Mucosa of descending colon (tissue), 3 donors: Measurements from ENCODE around the gene APOBEC3H. TPM values are rescaled to one million over a fixed set of nuclear protein-coding genes. Genes with fewer than 3 reads are reported as not detected.

Experiments used
- ATAC-seq: fragments of 200-7000 bp; cut with Tn5 transposase; one replicate; pipeline ENCODE4 v1.9.1; 2020; ENCODE audit warnings: mild to moderate bottlenecking, moderate library complexity
- DNase-seq, 3 donors: peaks; one replicate each; pipeline ENCODE4 v3.0.0-alpha.2; 2020
- H3K36me3 ChIP-seq: fragments of 200-600 bp; one replicate; pipeline ENCODE4 v1.8.0; 2021; ENCODE audit warnings: low read depth, mild to moderate bottlenecking
- H3K4me1 ChIP-seq: fragments of 200-600 bp; one replicate; pipeline ENCODE4 v1.8.0; 2021; ENCODE audit warnings: low read depth, mild to moderate bottlenecking
- H3K4me3 ChIP-seq: fragments of 200-600 bp; one replicate; pipeline ENCODE4 v1.8.0; 2021; ENCODE audit warnings: mild to moderate bottlenecking
- H3K9me3 ChIP-seq: fragments of 200-600 bp; one replicate; pipeline ENCODE4 v1.8.0; 2021; ENCODE audit warnings: mild to moderate bottlenecking
- intact Hi-C, 2 donors: fragments of 100-400 bp; cut with DNase I in 1 of 2; cut with micrococcal nuclease in 1 of 2; formaldehyde crosslinking; loops; one replicate each; pipeline versions ENCODE4 v1.11.0 to v1.11.1; 2022; cut with DNase I, micrococcal nuclease
- total RNA-seq, 3 donors: library from RNA; stranded (reverse); fragmentation: NEBNext Ultra II Directional in 2 of 3; extraction: Animal tissue kit (Norgen Biotek cat#: 25700) in 2 of 3; gene quantifications; one replicate each; pipeline versions ENCODE4 v1.2.1 to v1.2.4, GENCODE V29; 2021 to 2023
- TF ChIP-seq, protein P1 (sequence below): fragments of 200-600 bp; IDR thresholded peaks from one replicate; pipeline ENCODE4 v1.8.0; 2022; ENCODE audit warnings: antibody characterized with exemption, mild to moderate bottlenecking
- donor health status: DM: no; HTN: no; CAD: no; lungs with moderate emphysema.
- donor health status: DM: no; HTN: no; CAD: no.
- donor health status: DM: no; HTN: yes; CAD: no.

The APOBEC3H gene
- total RNA-seq, 3 donors from 2014 or later: 0.51 TPM; not detected in 2

DNA sequence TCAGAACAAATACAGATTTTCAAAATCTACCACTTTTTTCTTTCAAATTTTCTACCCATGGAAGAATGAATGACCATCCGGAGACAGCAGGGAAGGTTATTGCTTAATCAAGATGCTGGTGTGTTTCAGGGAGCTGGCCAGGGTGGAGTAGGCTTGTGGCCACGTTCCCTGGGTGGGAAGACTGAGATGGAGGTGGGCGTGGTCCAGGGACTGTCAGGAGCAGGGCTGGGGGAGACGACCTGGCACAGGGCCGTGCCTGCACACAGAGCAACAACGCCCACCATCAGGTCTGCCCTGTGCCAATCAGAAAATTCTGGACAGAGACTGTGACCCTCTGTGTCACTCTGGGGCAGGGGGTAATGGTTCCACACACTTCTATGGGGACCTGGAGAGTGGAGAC, 7.1 kb upstream of the APOBEC3H start:
- intact Hi-C loops: no loop called here
- TF ChIP-seq, protein P1, sequence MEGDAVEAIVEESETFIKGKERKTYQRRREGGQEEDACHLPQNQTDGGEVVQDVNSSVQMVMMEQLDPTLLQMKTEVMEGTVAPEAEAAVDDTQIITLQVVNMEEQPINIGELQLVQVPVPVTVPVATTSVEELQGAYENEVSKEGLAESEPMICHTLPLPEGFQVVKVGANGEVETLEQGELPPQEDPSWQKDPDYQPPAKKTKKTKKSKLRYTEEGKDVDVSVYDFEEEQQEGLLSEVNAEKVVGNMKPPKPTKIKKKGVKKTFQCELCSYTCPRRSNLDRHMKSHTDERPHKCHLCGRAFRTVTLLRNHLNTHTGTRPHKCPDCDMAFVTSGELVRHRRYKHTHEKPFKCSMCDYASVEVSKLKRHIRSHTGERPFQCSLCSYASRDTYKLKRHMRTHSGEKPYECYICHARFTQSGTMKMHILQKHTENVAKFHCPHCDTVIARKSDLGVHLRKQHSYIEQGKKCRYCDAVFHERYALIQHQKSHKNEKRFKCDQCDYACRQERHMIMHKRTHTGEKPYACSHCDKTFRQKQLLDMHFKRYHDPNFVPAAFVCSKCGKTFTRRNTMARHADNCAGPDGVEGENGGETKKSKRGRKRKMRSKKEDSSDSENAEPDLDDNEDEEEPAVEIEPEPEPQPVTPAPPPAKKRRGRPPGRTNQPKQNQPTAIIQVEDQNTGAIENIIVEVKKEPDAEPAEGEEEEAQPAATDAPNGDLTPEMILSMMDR: no peak
- no peaks in the 10 kb centered on the region for H3K36me3 ChIP-seq
- ATAC-seq: no peak
- DNase-seq: no peak
- no peak overlapping the region for H3K4me3 ChIP-seq
- H3K4me1 ChIP-seq: no peaks in the 10 kb centered on the region
- no peaks in the 10 kb centered on the region for H3K9me3 ChIP-seq

DNA sequence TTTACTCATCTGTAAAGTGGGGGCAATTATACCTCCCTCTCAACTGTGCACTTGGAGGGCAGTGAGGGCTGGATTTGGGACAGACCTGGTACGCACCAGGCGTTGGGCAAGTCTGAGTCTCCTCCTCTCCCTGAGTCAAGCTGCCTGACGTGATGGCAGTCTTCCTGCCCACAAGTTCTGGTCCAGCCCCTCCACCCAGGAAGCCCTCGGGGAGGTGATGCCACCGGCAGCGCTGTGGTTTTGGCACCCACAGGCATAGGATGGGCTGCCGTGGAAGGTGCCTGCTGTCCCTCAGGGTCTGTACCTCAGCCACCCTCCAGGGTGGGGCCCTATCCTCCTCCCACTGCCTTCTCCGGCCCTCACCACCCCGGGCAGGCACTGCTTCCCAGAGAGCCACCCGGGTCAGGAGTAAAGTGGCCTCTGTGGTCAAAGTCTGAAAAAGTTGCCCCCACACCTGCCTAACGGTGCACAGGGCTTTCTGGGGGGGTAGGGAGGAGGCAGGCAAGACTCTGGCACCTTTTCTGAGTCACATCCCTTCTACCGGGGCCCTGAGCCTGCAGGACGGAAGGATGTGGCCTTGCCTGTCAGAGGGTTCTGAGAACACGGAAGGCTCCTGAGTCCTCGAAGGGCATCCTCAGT, 6.5 kb upstream of the APOBEC3H start:
- DNase-seq: peak; percentile 33 to 87 (median 68)
- intact Hi-C loops: no loop called here

DNA sequence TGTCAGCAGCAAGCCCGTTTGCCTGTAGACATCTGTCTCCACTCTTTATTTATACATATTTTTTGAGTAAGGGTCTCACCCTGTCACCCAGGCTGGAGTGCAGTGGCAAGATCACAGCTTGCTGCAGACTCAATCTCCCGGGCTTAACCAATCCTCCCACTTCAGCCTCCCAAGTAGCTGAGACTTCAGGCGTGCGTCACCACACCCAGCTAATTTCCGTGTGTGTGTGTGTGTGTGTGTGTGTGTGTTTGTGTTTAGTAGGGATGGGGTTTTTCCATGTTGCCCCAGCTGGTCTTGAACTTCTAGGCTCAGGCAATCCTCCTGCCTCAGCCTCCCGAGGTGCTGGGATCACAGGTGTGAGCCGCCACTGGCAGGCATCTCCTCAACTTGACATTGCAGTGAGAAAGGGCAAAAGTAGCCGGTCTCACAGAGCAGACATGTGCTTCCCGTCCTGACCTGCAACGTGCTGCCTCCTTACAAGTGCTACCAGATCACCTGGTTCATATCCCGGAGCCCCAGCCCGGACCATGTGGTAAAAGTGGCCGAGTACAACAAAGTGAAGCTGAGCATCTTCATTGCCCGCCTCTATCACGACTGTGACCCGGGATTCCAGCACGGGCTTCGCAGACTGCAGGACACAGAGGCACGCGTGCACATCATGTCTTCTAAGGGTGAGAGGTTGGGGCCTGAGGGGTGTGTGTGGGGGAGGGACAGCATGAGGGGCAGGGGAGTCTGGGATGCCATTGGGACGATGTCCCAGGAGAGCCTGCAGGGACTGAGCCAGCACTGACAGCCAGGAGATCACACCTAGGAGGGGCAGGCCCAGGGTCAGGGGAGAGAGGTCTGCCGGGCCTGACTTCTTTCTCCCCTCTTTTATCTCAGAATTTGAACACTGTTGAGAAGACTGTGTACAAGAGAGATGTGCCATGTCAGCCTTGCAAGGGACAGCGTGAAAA, 5.6 kb upstream of the APOBEC3H start:
- TF ChIP-seq, protein P1: no peak
- intact Hi-C loops: no loop called here
- DNase-seq (peak in 1 of 3 donors; percentile 21), ATAC-seq (no peak)
- H3K4me3 ChIP-seq: no peak overlapping the region
- no peaks in the 10 kb centered on the region for H3K4me1 ChIP-seq
- H3K36me3 ChIP-seq: no peaks in the 10 kb centered on the region
- H3K9me3 ChIP-seq: no peaks in the 10 kb centered on the region

More for the DNA sequence above, 6.5 kb upstream of the APOBEC3H start:
- ATAC-seq: peak; percentile 77
- H3K4me3 ChIP-seq: no peak overlapping the region
- TF ChIP-seq, protein P1: no peak
- H3K4me1 ChIP-seq: no peaks in the 10 kb centered on the region
- H3K36me3 ChIP-seq: no peaks in the 10 kb centered on the region
- H3K9me3 ChIP-seq: no peaks in the 10 kb centered on the region

DNA sequence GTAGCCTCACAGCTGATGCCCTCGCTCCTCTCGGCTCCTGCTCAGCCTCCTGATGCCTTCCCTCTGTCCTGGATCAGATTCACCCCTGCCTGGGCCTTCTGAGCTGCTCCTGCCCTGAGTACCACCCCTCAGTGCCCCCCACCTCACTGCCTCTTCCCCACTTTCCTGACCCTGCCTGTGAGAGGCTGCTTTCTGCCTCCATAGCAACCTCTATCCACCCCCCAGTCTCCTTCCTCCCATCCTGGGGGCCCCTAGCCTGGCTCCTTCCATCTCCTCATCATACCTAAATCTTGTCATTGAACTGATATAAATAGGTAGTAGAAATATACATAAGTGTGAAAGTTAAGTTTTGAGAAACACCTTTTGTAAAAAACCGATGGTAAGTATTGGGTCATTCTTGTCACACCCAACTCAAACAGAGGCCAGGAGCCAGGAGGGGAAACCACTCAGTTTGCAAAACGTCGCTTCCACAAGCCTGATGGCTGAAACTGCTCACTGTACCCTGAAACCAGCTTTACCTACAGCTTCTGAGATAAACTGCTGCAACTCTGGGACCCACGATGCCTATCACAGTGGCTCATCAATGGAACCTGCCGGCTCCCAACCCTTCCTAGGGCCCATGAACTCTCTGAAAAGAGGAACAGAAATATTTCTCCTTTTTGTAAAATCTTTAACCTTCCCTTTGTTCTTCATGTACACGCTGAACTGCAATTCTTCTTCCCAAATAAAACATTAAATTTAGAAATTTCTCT, 4.8 kb upstream of the APOBEC3H start:
- peak in 1 of 3 donors; percentile 15 for DNase-seq
- no peak for ATAC-seq
- Histone ChIP-seq H3K4me3 (no peak overlapping the region), H3K36me3 (no peaks in the 10 kb centered on the region), H3K4me1 (no peaks in the 10 kb centered on the region), H3K9me3 (no peaks in the 10 kb centered on the region)
- intact Hi-C loops: no loop called here
- TF ChIP-seq, protein P1: no peak

DNA sequence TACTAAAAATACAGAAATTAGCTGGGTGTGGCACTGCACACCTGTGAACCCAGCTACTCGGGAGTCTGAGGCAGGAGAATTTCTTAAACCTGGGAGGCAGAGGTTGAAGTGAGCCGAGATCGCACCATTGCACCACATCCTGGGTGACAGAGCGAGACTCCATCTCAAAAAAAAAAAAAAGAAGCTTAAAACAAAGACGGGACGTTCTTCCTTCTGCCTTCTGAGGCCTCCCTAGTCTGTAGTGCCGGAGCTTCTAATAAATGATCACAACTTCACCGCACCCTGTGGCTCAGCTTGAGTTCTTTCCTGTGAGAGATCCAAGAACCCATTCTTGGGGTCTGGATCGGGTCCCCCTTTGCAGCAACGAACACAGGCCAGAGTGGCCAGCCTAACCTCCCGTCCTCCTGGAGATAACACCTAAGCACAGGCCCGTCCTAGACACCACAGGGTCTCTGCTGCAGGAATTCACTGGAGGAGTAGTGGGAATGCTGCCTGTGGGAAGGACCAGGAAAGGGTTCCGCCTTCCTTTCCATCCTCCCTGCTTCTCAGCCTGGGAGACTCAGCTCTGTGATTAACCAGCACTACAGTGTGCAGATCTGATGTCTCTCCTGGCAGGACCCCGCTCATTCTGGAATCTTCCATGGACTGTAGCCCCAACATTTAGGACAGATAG, 2.2 kb upstream of the APOBEC3H start:
- no peak overlapping the region for H3K4me3 ChIP-seq
- intact Hi-C loops: no loop called here
- ATAC-seq (no peak), DNase-seq (peak in 1 of 3 donors; percentile 18)
- no peaks in the 10 kb centered on the region for H3K4me1 ChIP-seq
- TF ChIP-seq, protein P1: no peak
- H3K9me3 ChIP-seq: no peaks in the 10 kb centered on the region
- H3K36me3 ChIP-seq: no peaks in the 10 kb centered on the region
